ENCODE data around the gene TPSAB1.

GRCh38 chr16:1193825-1194581 lies 46.5 kb upstream of the TPSAB1 start:
- TF ChIP-seq CTCF (IDR thresholded peaks at IDR 0.05) (no peak), POLR2A (IDR thresholded peaks at IDR 0.05) (no peak)

Measured in Peyer's patch (tissue), 4 donors.